H9 (cell line): ENCODE data around the gene VIPR2. TPM values are rescaled to one million over a fixed set of nuclear protein-coding genes. Genes with fewer than 3 reads are reported as not detected.

ENCODE experiments used
- DNase-seq: peaks from one replicate; pipeline ENCODE4 v3.0.0-alpha.2; 2017
- H2AFZ ChIP-seq: one replicate; pipeline ENCODE4 v1.6.1; 2013; ENCODE audit warnings: mild to moderate bottlenecking, low read length, control low read depth, moderate library complexity
- H2AK5ac ChIP-seq: 2 replicates; pipeline ENCODE4 v1.6.1; 2013; ENCODE audit warnings: low read length, control low read depth, mixed read lengths; ENCODE audit not compliant: insufficient read length
- H2BK120ac ChIP-seq: one replicate; pipeline ENCODE4 v1.6.1; 2013; ENCODE audit warnings: low read depth, mild to moderate bottlenecking, low read length, control low read depth, inconsistent platforms; ENCODE audit not compliant: poor library complexity, severe bottlenecking
- H2BK12ac ChIP-seq: 2 replicates; pipeline ENCODE4 v1.6.1; 2013; ENCODE audit warnings: low read length, control low read depth, mixed read lengths, low read depth; ENCODE audit not compliant: insufficient read length
- H2BK15ac ChIP-seq: 2 replicates; pipeline ENCODE4 v1.6.1; 2013; ENCODE audit warnings: low read depth, low read length, control low read depth
- H2BK20ac ChIP-seq: one replicate; pipeline ENCODE4 v1.6.1; 2013; ENCODE audit warnings: low read depth, mild to moderate bottlenecking, low read length, control low read depth, inconsistent platforms; ENCODE audit not compliant: poor library complexity, severe bottlenecking
- H2BK5ac ChIP-seq: 2 replicates; pipeline ENCODE4 v1.6.1; 2013; ENCODE audit warnings: low read length, control low read depth, mixed read lengths; ENCODE audit not compliant: insufficient read length
- H3K14ac ChIP-seq: 2 replicates; pipeline ENCODE4 v1.6.1; 2013; ENCODE audit warnings: low read length, control low read depth; ENCODE audit not compliant: insufficient read depth
- H3K18ac ChIP-seq: 2 replicates; pipeline ENCODE4 v1.6.1; 2013; ENCODE audit warnings: low read depth, mild to moderate bottlenecking, mixed read lengths, low read length, control low read depth; ENCODE audit not compliant: insufficient read length
- H3K23ac ChIP-seq: 2 replicates; pipeline ENCODE4 v1.6.1; 2013; ENCODE audit warnings: low read length, control low read depth, mixed read lengths, low read depth; ENCODE audit not compliant: insufficient read length
- H3K23me2 ChIP-seq: 2 replicates; pipeline ENCODE4 v1.6.1; 2013; ENCODE audit warnings: low read depth, mild to moderate bottlenecking, mixed read lengths, low read length, control low read depth; ENCODE audit not compliant: insufficient read length, poor library complexity, severe bottlenecking
- H3K27ac ChIP-seq: 2 replicates; pipeline ENCODE4 v1.5.1; 2013; ENCODE audit warnings: low read length, control low read depth, mixed read lengths, low read depth; ENCODE audit not compliant: insufficient read length
- H3K27me3 ChIP-seq: 2 replicates; pipeline ENCODE4 v1.6.1; 2013; ENCODE audit warnings: low read length, control low read depth, inconsistent platforms; ENCODE audit not compliant: insufficient read depth
- H3K4ac ChIP-seq: 2 replicates; pipeline ENCODE4 v1.6.1; 2013; ENCODE audit warnings: low read depth, mild to moderate bottlenecking, control low read depth, inconsistent platforms, low read length, moderate library complexity
- H3K4me1 ChIP-seq: 2 replicates; pipeline ENCODE4 v1.6.1; 2013; ENCODE audit warnings: low read length, control low read depth, inconsistent platforms; ENCODE audit not compliant: insufficient read depth
- H3K4me2 ChIP-seq: 2 replicates; pipeline ENCODE4 v1.6.1; 2013; ENCODE audit warnings: low read length, control low read depth, mixed read lengths; ENCODE audit not compliant: insufficient read length, insufficient read depth
- H3K56ac ChIP-seq: 2 replicates; pipeline ENCODE4 v1.6.1; 2013; ENCODE audit warnings: low read depth, mild to moderate bottlenecking, mixed read lengths, low read length, control low read depth; ENCODE audit not compliant: insufficient read length
- H3K79me1 ChIP-seq: 2 replicates; pipeline ENCODE4 v1.6.1; 2013; ENCODE audit warnings: low read depth, mild to moderate bottlenecking, moderate library complexity, low read length, control low read depth, inconsistent platforms; ENCODE audit not compliant: insufficient read depth, poor library complexity, severe bottlenecking
- H3K79me2 ChIP-seq: 2 replicates; pipeline ENCODE4 v1.6.1; 2013; ENCODE audit warnings: low read length, control low read depth, inconsistent platforms; ENCODE audit not compliant: insufficient read depth
- H3K9ac ChIP-seq: 2 replicates; pipeline ENCODE4 v1.6.1; 2013; ENCODE audit warnings: low read length, control low read depth, mixed read lengths; ENCODE audit not compliant: insufficient read length; ENCODE audit errors: extremely low read depth
- H3K9me3 ChIP-seq: one replicate; pipeline ENCODE4 v1.6.1; 2013; ENCODE audit warnings: low read depth, low read length, inconsistent platforms; ENCODE audit not compliant: control insufficient read depth
- H3T11ph ChIP-seq: one replicate; pipeline ENCODE4 v1.6.1; 2013; ENCODE audit warnings: mild to moderate bottlenecking, low read length, control low read depth, inconsistent platforms
- H4K20me1 ChIP-seq: one replicate; pipeline ENCODE4 v1.6.1; 2013; ENCODE audit not compliant: control insufficient read depth, insufficient read length, insufficient read depth
- H4K5ac ChIP-seq: 2 replicates; pipeline ENCODE4 v1.6.1; 2013; ENCODE audit warnings: low read depth, mild to moderate bottlenecking, mixed read lengths, low read length, control low read depth; ENCODE audit not compliant: insufficient read length
- H4K8ac ChIP-seq: replicated peaks from 2 replicates; pipeline ENCODE4 v1.6.1; 2013; ENCODE audit warnings: low read length, control low read depth, mixed read lengths, low read depth; ENCODE audit not compliant: insufficient read length
- H4K91ac ChIP-seq: 2 replicates; pipeline ENCODE4 v1.6.1; 2013; ENCODE audit warnings: low read depth, mild to moderate bottlenecking, moderate library complexity, mixed read lengths, low read length, control low read depth; ENCODE audit not compliant: insufficient read length
- H3K27ac Mint-ChIP-seq, 3 experiments: 2 replicates in 2 of 3; 3 replicates in 1 of 3; pipeline ENCODE4 v1.8.0; 2020 to 2021; ENCODE audit warnings: mixed read lengths in 3 of 3, mild to moderate bottlenecking in 1 of 3, moderate library complexity in 1 of 3
- H3K27me3 Mint-ChIP-seq: 2 replicates; pipeline ENCODE4 v1.8.0; 2021; ENCODE audit warnings: low read depth, mild to moderate bottlenecking, moderate library complexity, mixed read lengths
- H3K36me3 Mint-ChIP-seq, 3 experiments: 2 replicates in 2 of 3; 3 replicates in 1 of 3; pipeline ENCODE4 v1.8.0; 2020 to 2021; ENCODE audit warnings: low read depth in 3 of 3, mixed read lengths in 3 of 3; ENCODE audit not compliant: insufficient read depth in 1 of 3
- H3K4me1 Mint-ChIP-seq, 2 experiments: 2 replicates each; pipeline ENCODE4 v1.8.0; 2020; ENCODE audit warnings: mixed read lengths in 2 of 2
- H3K4me3 Mint-ChIP-seq, 2 experiments: 2 replicates in 1 of 2; 3 replicates in 1 of 2; pipeline ENCODE4 v1.8.0; 2020 to 2021; ENCODE audit warnings: mild to moderate bottlenecking in 2 of 2, mixed read lengths in 2 of 2, moderate library complexity in 1 of 2
- H3K9me3 Mint-ChIP-seq, 2 experiments: 2 replicates in 1 of 2; 3 replicates in 1 of 2; pipeline ENCODE4 v1.8.0; 2020; ENCODE audit warnings: mild to moderate bottlenecking in 2 of 2, mixed read lengths in 2 of 2, moderate library complexity in 1 of 2
- CTCF ChIP-seq: fragments of 200-600 bp; sonication (generic); conservative IDR thresholded peaks from 3 replicates; pipeline ENCODE4 v1.8.0; 2021; ENCODE audit warnings: antibody characterized with exemption, mild to moderate bottlenecking
- WGBS: extraction: QIAGEN DNeasy Blood & Tissue Kit; methylation state at CpG from one replicate; pipeline ENCODE4 v1.1.7; 2013; ENCODE audit warnings: missing lambda C conversion rate, low lambda C conversion rate, mixed read lengths; ENCODE audit not compliant: insufficient read length; ENCODE audit errors: extremely low coverage; 5-methylcytosine and 5-hydroxymethylcytosine counted together
- total RNA-seq: library from RNA; stranded (reverse); gene quantifications from 2 replicates; pipeline ENCODE4 v1.2.1, GENCODE V29; 2021

VIPR2 gene
- total RNA-seq, 1 experiment from 2014 or later, result 1.6 TPM

GRCh38 chr7:159011722-159012022, 133.0 kb downstream of the VIPR2 start:
- WGBS, result no CpG with 5 or more reads among the region's 3 CpGs
- DNase-seq, result no peak
- H3K9me3 Mint-ChIP-seq, result no peaks in the 10 kb centered on the region
- Histone ChIP-seq H3K27me3 (no peaks in the 10 kb centered on the region), H3K4me2 (no peak overlapping the region), H4K8ac (no peak overlapping the region), H3K4ac (no peak overlapping the region), H4K5ac (no peak overlapping the region), H3K14ac (no peak overlapping the region; the same call in 1 of the 2 replicates), H3K79me2 (no peaks in the 10 kb centered on the region), H2BK20ac (no peak overlapping the region), H2BK120ac (no peak overlapping the region), H3K4me1 (no peaks in the 10 kb centered on the region), H2BK5ac (no peak overlapping the region), H2AK5ac (no peak overlapping the region), H3K79me1 (no peaks in the 10 kb centered on the region), H3K27ac (no peak overlapping the region), H3K23me2 (no peaks in the 10 kb centered on the region), H4K91ac (no peak overlapping the region), H2BK15ac (no peak overlapping the region), H4K20me1 (no peaks in the 10 kb centered on the region), H3K56ac (no peak overlapping the region), H3K9ac (no peak overlapping the region), H3K18ac (no peak overlapping the region), H3K9me3 (no peaks in the 10 kb centered on the region), H3T11ph (no peak overlapping the region), H2BK12ac (no peak overlapping the region), H2AFZ (no peak overlapping the region), H3K23ac (no peak overlapping the region)
- H3K4me1 Mint-ChIP-seq, result peaks cover 24 to 26% of the 10 kb centered on the region in 2 experiments
- peaks cover 3% of the 10 kb centered on the region for H3K27me3 Mint-ChIP-seq
- no peaks in the 10 kb centered on the region for H3K36me3 Mint-ChIP-seq
- no peak overlapping the region for H3K4me3 Mint-ChIP-seq
- H3K27ac Mint-ChIP-seq, result no peak overlapping the region; a peak in 1 of 7 replicates
- TF ChIP-seq CTCF, result no peak
